GM12878 (cell line): Measurements from ENCODE around the gene MAP2K4. TPM values are rescaled to one million over a fixed set of nuclear protein-coding genes. Genes with fewer than 3 reads are reported as not detected.

ENCODE experiments used
- ATAC-seq: fragments of 200-7000 bp; cut with Tn5 transposase; 3 replicates; pipeline ENCODE4 v1.9.1; 2020; ENCODE audit warnings: mild to moderate bottlenecking, moderate library complexity
- BruUV-seq: library from RNA; stranded (reverse); fragments of 400-500 nt; replicated peaks from 2 replicates; lab custom pipeline; 2021; lab: Mats Ljungman, UMichigan
- CTCF ChIA-PET: fragments of 300-600 bp; sonication (Branson Sonifier 250); formaldehyde crosslinking; extraction: SDS; loops from one replicate; lab custom pipeline; 2021; ENCODE audit warnings: inconsistent platforms; lab: Yijun Ruan, JAX
- POLR2A ChIA-PET: fragments of 350-600 bp; formaldehyde crosslinking; extraction: SDS; loops from one replicate; lab custom pipeline; 2021; ENCODE audit warnings: inconsistent platforms; lab: Charles Lee
- RAD21 ChIA-PET: fragments of 300-600 bp; sonication (Branson Sonifier 250); formaldehyde crosslinking; loops from one replicate; lab custom pipeline; 2023; ENCODE audit warnings: antibody characterized with exemption; ENCODE audit not compliant: unreplicated experiment; lab: Charles Lee
- SMC1A ChIA-PET: fragments of 300-600 bp; sonication (Branson Sonifier 250); formaldehyde crosslinking; loops from one replicate; lab custom pipeline; 2023; ENCODE audit not compliant: unreplicated experiment, uncharacterized antibody; lab: Charles Lee
- DNase-seq: peaks from one replicate; pipeline ENCODE4 v3.0.0-alpha.2; 2011; ENCODE audit warnings: low read depth, low spot score
- FAIRE-seq: peaks from 3 replicates; lab custom pipeline; 2011; peaks lifted over from hg19 to GRCh38; lab: Jason Lieb, UNC
- H2AFZ ChIP-seq: 2 replicates; pipeline ENCODE4 v1.6.0; 2011; ENCODE audit warnings: low read depth, low read length, control low read depth; ENCODE audit not compliant: control insufficient read depth
- H3K27ac ChIP-seq: 2 replicates; pipeline ENCODE4 v1.5.1; 2011; ENCODE audit warnings: control low read depth; ENCODE audit not compliant: control insufficient read depth, insufficient read depth
- H3K27me3 ChIP-seq, 2 experiments: replicated peaks in 1 of 2; 2 replicates each; pipeline versions ENCODE4 v1.6.0 to v1.6.1; 2011; ENCODE audit warnings: low read length in 1 of 2; ENCODE audit not compliant: control insufficient read depth in 2 of 2, insufficient read depth in 2 of 2
- H3K36me3 ChIP-seq, 2 experiments: 2 replicates each; pipeline ENCODE4 v1.5.1; 2011; ENCODE audit warnings: low read length in 1 of 2; ENCODE audit not compliant: control insufficient read depth in 2 of 2, insufficient read depth in 2 of 2
- H3K4me1 ChIP-seq: 2 replicates; pipeline ENCODE4 v1.6.1; 2011; ENCODE audit warnings: mild to moderate bottlenecking, low read length, moderate library complexity, mixed read lengths; ENCODE audit not compliant: control insufficient read depth, insufficient read depth
- H3K4me2 ChIP-seq: 2 replicates; pipeline ENCODE4 v1.6.0; 2011; ENCODE audit warnings: control low read depth; ENCODE audit not compliant: control insufficient read depth, insufficient read depth
- H3K4me3 ChIP-seq: fragments of 200-600 bp; sonication (generic); 2 replicates; pipeline ENCODE4 v1.5.1; 2016
- H3K79me2 ChIP-seq: 2 replicates; pipeline ENCODE4 v1.6.0; 2011; ENCODE audit warnings: low read length; ENCODE audit not compliant: control insufficient read depth, insufficient read depth
- H3K9ac ChIP-seq: 2 replicates; pipeline ENCODE4 v1.8.0; 2011; ENCODE audit warnings: low read length, control low read depth, mixed read lengths; ENCODE audit not compliant: control insufficient read depth, insufficient read depth
- H3K9me3 ChIP-seq: replicated peaks from 3 replicates; pipeline ENCODE4 v1.5.1; 2011; ENCODE audit warnings: mild to moderate bottlenecking, low read length; ENCODE audit not compliant: control insufficient read depth, insufficient read depth
- H4K20me1 ChIP-seq: 2 replicates; pipeline ENCODE4 v1.6.0; 2011; ENCODE audit not compliant: control insufficient read depth, insufficient read depth
- CBX5 ChIP-seq: sonication (generic); IDR thresholded peaks from 2 replicates; pipeline ENCODE4 v1.6.1; 2016; ENCODE audit warnings: low read depth, moderate library complexity, mild to moderate bottlenecking, inconsistent platforms
- CTCF ChIP-seq, 3 experiments: IDR thresholded peaks in 2 of 3; conservative IDR thresholded peaks in 1 of 3; 2 replicates each; pipeline ENCODE4 v1.5.1; 2011; ENCODE audit warnings: low read depth in 3 of 3, low read length in 3 of 3, mild to moderate bottlenecking in 3 of 3, control low read depth in 2 of 3, moderate library complexity in 2 of 3, inconsistent platforms in 1 of 3, mixed read lengths in 1 of 3; ENCODE audit not compliant: control insufficient read depth in 2 of 3, insufficient read depth in 1 of 3; ENCODE audit errors: extremely low read depth in 1 of 3
- KDM1A ChIP-seq: fragments of 200-600 bp; sonication (generic); IDR thresholded peaks from 2 replicates; pipeline ENCODE4 v1.6.1; 2016; ENCODE audit warnings: borderline replicate concordance
- MEF2B ChIP-seq: fragments of 450-650 bp; IDR thresholded peaks from 2 replicates; pipeline ENCODE4 v1.6.1; 2018; ENCODE audit warnings: mild to moderate bottlenecking, moderate library complexity; ENCODE audit not compliant: partially characterized antibody, poor library complexity, severe bottlenecking
- NFXL1 ChIP-seq: fragments of 450-650 bp; IDR thresholded peaks from 2 replicates; pipeline ENCODE4 v1.6.1; 2017; ENCODE audit warnings: antibody characterized with exemption, mild to moderate bottlenecking, borderline replicate concordance
- NR2F1 ChIP-seq: fragments of 450-650 bp; conservative IDR thresholded peaks from 2 replicates; pipeline ENCODE4 v1.6.1; 2017; ENCODE audit warnings: mild to moderate bottlenecking
- POU2F2 ChIP-seq: IDR thresholded peaks from 3 replicates; pipeline ENCODE4 v1.6.1; 2011; ENCODE audit warnings: low read depth, mild to moderate bottlenecking, low read length, borderline replicate concordance
- RAD21 ChIP-seq: IDR thresholded peaks from 2 replicates; pipeline ENCODE4 v1.6.1; 2011; ENCODE audit warnings: mild to moderate bottlenecking, low read depth, low read length, moderate library complexity; ENCODE audit not compliant: insufficient read depth
- RB1 ChIP-seq: fragments of 450-650 bp; formaldehyde crosslinking; IDR thresholded peaks from 2 replicates; pipeline ENCODE4 v1.6.1; 2017; ENCODE audit warnings: mild to moderate bottlenecking, borderline replicate concordance
- SKIL ChIP-seq: fragments of 450-650 bp; IDR thresholded peaks from 2 replicates; pipeline ENCODE4 v1.6.1; 2017; ENCODE audit warnings: mild to moderate bottlenecking, low read depth, inconsistent platforms; ENCODE audit not compliant: poor library complexity, severe bottlenecking
- STAT1 ChIP-seq: fragments of 450-650 bp; conservative IDR thresholded peaks from 2 replicates; pipeline ENCODE4 v1.6.1; 2014; ENCODE audit warnings: antibody characterized with exemption, mild to moderate bottlenecking
- TCF3 ChIP-seq: IDR thresholded peaks from 2 replicates; pipeline ENCODE4 v1.6.1; 2012; ENCODE audit warnings: low read depth, mild to moderate bottlenecking, low read length, borderline replicate concordance; ENCODE audit not compliant: insufficient read depth
- TCF7 ChIP-seq: IDR thresholded peaks from 2 replicates; pipeline ENCODE4 v1.6.1; 2014; ENCODE audit warnings: antibody characterized with exemption, borderline replicate concordance
- ZNF207 ChIP-seq: fragments of 450-650 bp; IDR thresholded peaks from 2 replicates; pipeline ENCODE4 v1.6.1; 2014; ENCODE audit warnings: antibody characterized with exemption, mild to moderate bottlenecking, borderline replicate concordance
- WGBS: methylation state at CpG from one replicate; pipeline ENCODE4 v1.1.6; 2016; ENCODE audit warnings: low lambda C conversion rate; ENCODE audit not compliant: insufficient replicate concordance, insufficient coverage; ENCODE audit errors: missing lambda C conversion rate; 5-methylcytosine and 5-hydroxymethylcytosine counted together
- in situ Hi-C: fragments of 300-500 bp; cut with MboI; formaldehyde crosslinking; loops from 9 replicates; pipeline ENCODE4 v1.14.3; 2018; ENCODE audit warnings: mixed read lengths
- intact Hi-C: fragments of 100-400 bp; cut with micrococcal nuclease; formaldehyde crosslinking; loops from one replicate; pipeline ENCODE4 v1.14.2; 2022; ENCODE audit not compliant: unreplicated experiment
- polyA plus RNA-seq, 11 experiments: library from polyadenylated mRNA; depleted of rRNA in 4 of 11; unstranded in 6 of 11; stranded (reverse) in 5 of 11; fragments of >200 nt; fragmentation: Nextera tagmentation in 4 of 11; fragmentation: Illumina TruSeq in 1 of 11; extraction: Ambion mirVana in 4 of 11; extraction: Trizol in 1 of 11; gene quantifications; 1 replicate in 1 of 11; 2 replicates in 10 of 11; pipeline versions ENCODE4 v1.2.1 to v1.2.3, GENCODE V29; 2011 to 2016; ENCODE audit warnings: inconsistent platforms in 2 of 11, missing spikeins in 2 of 11, low read depth in 1 of 11
- total RNA-seq, 4 experiments: library from RNA; depleted of rRNA in 3 of 4; stranded (reverse); fragments of >200 nt in 3 of 4; fragmentation: Illumina TruSeq in 1 of 4; extraction: Trizol in 1 of 4; gene quantifications; 2 replicates each; pipeline versions ENCODE4 v1.2.1 to v1.2.3, GENCODE V29; 2013 to 2021

MAP2K4 gene
- total and polyA plus RNA-seq, 10 of the 15 experiments (the other 5 are each of a cell fraction or from before 2014, with no cell fraction given): 5.4 to 34.1 (median 25.5) TPM

- FAIRE-seq: no peak
- 96% methylated on average over 6 of the region's 6 CpGs for WGBS
- POLR2A ChIA-PET: no interaction called here
Measured at GRCh38 chr17:12133183-12133582, 112.5 kb downstream of the MAP2K4 start.

More at GRCh38 chr17:12133183-12133582, 112.5 kb downstream of the MAP2K4 start:
- in situ Hi-C loops (no loop called here), intact Hi-C loops (no loop called here)
- no peak overlapping the region for H3K27ac ChIP-seq
- SMC1A ChIA-PET: no interaction called here
- ATAC-seq: no peak
- no peak overlapping the region for H3K4me3 ChIP-seq
- H3K79me2 ChIP-seq: no peaks in the 10 kb centered on the region
- no peak for TF ChIP-seq CTCF (IDR thresholded peaks at IDR 0.05 in 2 of 3, conservative IDR thresholded peaks at IDR 0.05 in 1 of 3; ENCODE audit: control insufficient read depth in 2 of 3, extremely low read depth in 1 of 3, insufficient read depth in 1 of 3, low read depth in 3 of 3, low read length in 3 of 3)
- no peak for TF ChIP-seq RB1
- TF ChIP-seq TCF3: no peak
- TF ChIP-seq ZNF207: no peak
- TF ChIP-seq TCF7: no peak
- TF ChIP-seq POU2F2: no peak
- no peak for TF ChIP-seq NFXL1
- no peak for TF ChIP-seq NR2F1
- no peak for TF ChIP-seq STAT1
- no peak for TF ChIP-seq RAD21
- no peak for TF ChIP-seq CBX5
- no peak for TF ChIP-seq SKIL
- no peak for TF ChIP-seq MEF2B
- no peak for TF ChIP-seq KDM1A
- no peak overlapping the region for H3K9ac ChIP-seq
- no peak overlapping the region for H2AFZ ChIP-seq
- CTCF ChIA-PET: no interaction called here
- H3K4me1 ChIP-seq: no peaks in the 10 kb centered on the region
- H3K36me3 ChIP-seq: peaks cover 0 to 18% of the 10 kb centered on the region in 2 experiments; a peak in 3 of 4 replicates
- RAD21 ChIA-PET: no interaction called here
- DNase-seq: no peak
- BruUV-seq: no TSS peak
- no peaks in the 10 kb centered on the region for H4K20me1 ChIP-seq
- no peak overlapping the region for H3K4me2 ChIP-seq
- H3K9me3 ChIP-seq: peaks cover 4% of the 10 kb centered on the region; the same call in 2 of the 3 replicates
- no peaks in the 10 kb centered on the region for H3K27me3 ChIP-seq
